ENCODE measurements around the gene TTN.

GRCh38 chr2:178844269-178844668, 37.0 kb upstream of the TTN start:
- no peak for TF ChIP-seq POLR2A (IDR thresholded peaks at IDR 0.05; ENCODE audit: low read length)
- TF ChIP-seq GATA1 (IDR thresholded peaks at IDR 0.05; ENCODE audit: low read depth, low read length) = no peak

All from erythroblast (primary cell).